WTC11 (cell line): ENCODE results near the gene BMPER. TPM values are rescaled to one million over a fixed set of nuclear protein-coding genes. Genes with fewer than 3 reads are reported as not detected.
A peak's percentile ranks its signal among the peaks of the same experiment; 100 is the strongest.

Experiments used
- ATAC-seq: fragments of 200-7000 bp; cut with Tn5 transposase; 2 replicates; pipeline ENCODE4 v1.10.0; 2021; ENCODE audit warnings: mild to moderate bottlenecking, moderate library complexity
- CTCF ChIA-PET: fragments of 300-600 bp; sonication (Branson Sonifier 250); formaldehyde crosslinking; loops from one replicate; lab custom pipeline; 2021; ENCODE audit warnings: antibody characterized with exemption; lab: Charles Lee
- POLR2A ChIA-PET: fragments of 350-600 bp; sonication (Branson Sonifier 250); formaldehyde crosslinking; loops from one replicate; lab custom pipeline; 2021; ENCODE audit warnings: antibody characterized with exemption; lab: Charles Lee
- DNase-seq: peaks from one replicate; pipeline ENCODE4 v3.0.0; 2021; ENCODE audit warnings: low spot score
- H3K27ac Mint-ChIP-seq: 2 replicates; pipeline ENCODE4 v1.8.0; 2021; ENCODE audit warnings: mixed read lengths
- H3K27me3 Mint-ChIP-seq: 2 replicates; pipeline ENCODE4 v1.8.0; 2021; ENCODE audit warnings: low read depth, mild to moderate bottlenecking, moderate library complexity, mixed read lengths
- H3K36me3 Mint-ChIP-seq: 2 replicates; pipeline ENCODE4 v1.8.0; 2021; ENCODE audit warnings: mixed read lengths
- H3K4me1 Mint-ChIP-seq: 2 replicates; pipeline ENCODE4 v1.8.0; 2022; ENCODE audit warnings: mixed read lengths
- H3K4me3 Mint-ChIP-seq: 2 replicates; pipeline ENCODE4 v1.8.0; 2021; ENCODE audit warnings: mild to moderate bottlenecking, moderate library complexity, mixed read lengths
- H3K9me3 Mint-ChIP-seq: 2 replicates; pipeline ENCODE4 v1.8.0; 2021; ENCODE audit warnings: mixed read lengths
- FOXJ3 ChIP-seq: sonication (generic); formaldehyde crosslinking; IDR thresholded peaks from 2 replicates; pipeline ENCODE4 v1.9.0; 2021; ENCODE audit warnings: missing genetic modification reagents, mild to moderate bottlenecking, borderline replicate concordance
- IRF2 ChIP-seq: sonication (generic); formaldehyde crosslinking; IDR thresholded peaks from 2 replicates; pipeline ENCODE4 v1.8.0; 2022; ENCODE audit warnings: low read depth, missing genetic modification reagents, borderline replicate concordance
- JUN ChIP-seq: sonication (generic); formaldehyde crosslinking; IDR thresholded peaks from 2 replicates; pipeline ENCODE4 v1.8.0; 2023; ENCODE audit warnings: mild to moderate bottlenecking, missing genetic modification reagents
- MYBL2 ChIP-seq: sonication (generic); formaldehyde crosslinking; IDR thresholded peaks from 2 replicates; pipeline ENCODE4 v1.8.1; 2023; ENCODE audit warnings: mild to moderate bottlenecking, moderate library complexity, missing genetic modification reagents
- NR1H2 ChIP-seq: sonication (generic); formaldehyde crosslinking; IDR thresholded peaks from 2 replicates; pipeline ENCODE4 v1.9.0; 2021; ENCODE audit warnings: mild to moderate bottlenecking, moderate library complexity, missing genetic modification reagents
- SOX15 ChIP-seq: fragments of 250-450 bp; sonication (Bioruptor Pico); IDR thresholded peaks from 2 replicates; pipeline ENCODE4 v1.9.0; 2021; ENCODE audit warnings: mild to moderate bottlenecking
- TCF7 ChIP-seq: sonication (generic); formaldehyde crosslinking; IDR thresholded peaks from 2 replicates; pipeline ENCODE4 v1.8.0; 2022; ENCODE audit warnings: mild to moderate bottlenecking, low read depth, missing genetic modification reagents, moderate library complexity
- ZNF317 ChIP-seq: sonication (generic); formaldehyde crosslinking; IDR thresholded peaks from 2 replicates; pipeline ENCODE4 v1.8.1; 2023; ENCODE audit warnings: low read depth, mild to moderate bottlenecking, moderate library complexity, missing genetic modification reagents, borderline replicate concordance
- total RNA-seq: library from RNA; stranded (reverse); gene quantifications from 3 replicates; pipeline ENCODE4 v1.2.3, GENCODE V29; 2021
- TF ChIP-seq, protein P1 (sequence below): sonication (generic); formaldehyde crosslinking; IDR thresholded peaks from 2 replicates; pipeline ENCODE4 v1.8.0; 2023; ENCODE audit warnings: mild to moderate bottlenecking, missing genetic modification reagents
- TF ChIP-seq, protein P2 (sequence below): sonication (generic); formaldehyde crosslinking; IDR thresholded peaks from 2 replicates; pipeline ENCODE4 v1.8.1; 2023; ENCODE audit warnings: mild to moderate bottlenecking, moderate library complexity, missing genetic modification reagents
- TF ChIP-seq, protein P3 (sequence below): fragments of 200-600 bp; IDR thresholded peaks from 2 replicates; pipeline ENCODE4 v1.8.0; 2022; ENCODE audit warnings: antibody characterized with exemption
- TF ChIP-seq, protein P4 (sequence below): sonication (generic); formaldehyde crosslinking; IDR thresholded peaks from 2 replicates; pipeline ENCODE4 v1.8.0; 2023; ENCODE audit warnings: missing genetic modification reagents, mild to moderate bottlenecking, borderline replicate concordance
- TF ChIP-seq, protein P5 (sequence below): fragments of 250-450 bp; sonication (Bioruptor Pico); IDR thresholded peaks from 2 replicates; pipeline ENCODE4 v1.9.0; 2021; ENCODE audit warnings: moderate library complexity, mild to moderate bottlenecking, inconsistent platforms, borderline replicate concordance

Gene BMPER
- total RNA-seq, 1 experiment from 2014 or later, result 1.9 TPM

DNA sequence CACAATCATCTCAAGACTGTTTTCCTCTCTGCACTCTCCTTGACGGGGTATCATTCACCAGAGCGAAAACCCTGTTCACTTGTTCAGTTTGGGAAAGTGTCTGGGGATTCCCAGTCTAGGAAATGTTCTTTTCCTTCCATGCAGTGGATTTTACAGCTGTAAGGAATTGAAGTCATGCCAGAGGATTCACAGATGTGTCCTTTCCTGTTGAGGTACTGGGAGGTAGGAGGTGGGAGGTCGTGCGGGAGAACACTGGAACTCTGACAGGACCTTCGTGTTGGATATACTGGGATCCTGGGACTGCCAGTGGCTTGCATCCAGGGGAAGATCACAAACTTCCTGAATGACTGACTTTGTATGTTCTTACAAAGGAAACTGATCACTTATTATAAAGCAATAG is 185.5 kb downstream of the BMPER start (continued):
- no peak for TF ChIP-seq TCF7 (CRISPR knock-in tag)
- TF ChIP-seq, protein P1, sequence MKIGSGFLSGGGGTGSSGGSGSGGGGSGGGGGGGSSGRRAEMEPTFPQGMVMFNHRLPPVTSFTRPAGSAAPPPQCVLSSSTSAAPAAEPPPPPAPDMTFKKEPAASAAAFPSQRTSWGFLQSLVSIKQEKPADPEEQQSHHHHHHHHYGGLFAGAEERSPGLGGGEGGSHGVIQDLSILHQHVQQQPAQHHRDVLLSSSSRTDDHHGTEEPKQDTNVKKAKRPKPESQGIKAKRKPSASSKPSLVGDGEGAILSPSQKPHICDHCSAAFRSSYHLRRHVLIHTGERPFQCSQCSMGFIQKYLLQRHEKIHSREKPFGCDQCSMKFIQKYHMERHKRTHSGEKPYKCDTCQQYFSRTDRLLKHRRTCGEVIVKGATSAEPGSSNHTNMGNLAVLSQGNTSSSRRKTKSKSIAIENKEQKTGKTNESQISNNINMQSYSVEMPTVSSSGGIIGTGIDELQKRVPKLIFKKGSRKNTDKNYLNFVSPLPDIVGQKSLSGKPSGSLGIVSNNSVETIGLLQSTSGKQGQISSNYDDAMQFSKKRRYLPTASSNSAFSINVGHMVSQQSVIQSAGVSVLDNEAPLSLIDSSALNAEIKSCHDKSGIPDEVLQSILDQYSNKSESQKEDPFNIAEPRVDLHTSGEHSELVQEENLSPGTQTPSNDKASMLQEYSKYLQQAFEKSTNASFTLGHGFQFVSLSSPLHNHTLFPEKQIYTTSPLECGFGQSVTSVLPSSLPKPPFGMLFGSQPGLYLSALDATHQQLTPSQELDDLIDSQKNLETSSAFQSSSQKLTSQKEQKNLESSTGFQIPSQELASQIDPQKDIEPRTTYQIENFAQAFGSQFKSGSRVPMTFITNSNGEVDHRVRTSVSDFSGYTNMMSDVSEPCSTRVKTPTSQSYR (CRISPR knock-in tag), result no peak
- no peak for TF ChIP-seq JUN (CRISPR knock-in tag)
- TF ChIP-seq NR1H2 (CRISPR knock-in tag), result no peak
- TF ChIP-seq, protein P2, sequence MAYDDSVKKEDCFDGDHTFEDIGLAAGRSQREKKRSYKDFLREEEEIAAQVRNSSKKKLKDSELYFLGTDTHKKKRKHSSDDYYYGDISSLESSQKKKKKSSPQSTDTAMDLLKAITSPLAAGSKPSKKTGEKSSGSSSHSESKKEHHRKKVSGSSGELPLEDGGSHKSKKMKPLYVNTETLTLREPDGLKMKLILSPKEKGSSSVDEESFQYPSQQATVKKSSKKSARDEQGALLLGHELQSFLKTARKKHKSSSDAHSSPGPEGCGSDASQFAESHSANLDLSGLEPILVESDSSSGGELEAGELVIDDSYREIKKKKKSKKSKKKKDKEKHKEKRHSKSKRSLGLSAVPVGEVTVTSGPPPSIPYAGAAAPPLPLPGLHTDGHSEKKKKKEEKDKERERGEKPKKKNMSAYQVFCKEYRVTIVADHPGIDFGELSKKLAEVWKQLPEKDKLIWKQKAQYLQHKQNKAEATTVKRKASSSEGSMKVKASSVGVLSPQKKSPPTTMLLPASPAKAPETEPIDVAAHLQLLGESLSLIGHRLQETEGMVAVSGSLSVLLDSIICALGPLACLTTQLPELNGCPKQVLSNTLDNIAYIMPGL (CRISPR knock-in tag), result no peak
- TF ChIP-seq, protein P3, sequence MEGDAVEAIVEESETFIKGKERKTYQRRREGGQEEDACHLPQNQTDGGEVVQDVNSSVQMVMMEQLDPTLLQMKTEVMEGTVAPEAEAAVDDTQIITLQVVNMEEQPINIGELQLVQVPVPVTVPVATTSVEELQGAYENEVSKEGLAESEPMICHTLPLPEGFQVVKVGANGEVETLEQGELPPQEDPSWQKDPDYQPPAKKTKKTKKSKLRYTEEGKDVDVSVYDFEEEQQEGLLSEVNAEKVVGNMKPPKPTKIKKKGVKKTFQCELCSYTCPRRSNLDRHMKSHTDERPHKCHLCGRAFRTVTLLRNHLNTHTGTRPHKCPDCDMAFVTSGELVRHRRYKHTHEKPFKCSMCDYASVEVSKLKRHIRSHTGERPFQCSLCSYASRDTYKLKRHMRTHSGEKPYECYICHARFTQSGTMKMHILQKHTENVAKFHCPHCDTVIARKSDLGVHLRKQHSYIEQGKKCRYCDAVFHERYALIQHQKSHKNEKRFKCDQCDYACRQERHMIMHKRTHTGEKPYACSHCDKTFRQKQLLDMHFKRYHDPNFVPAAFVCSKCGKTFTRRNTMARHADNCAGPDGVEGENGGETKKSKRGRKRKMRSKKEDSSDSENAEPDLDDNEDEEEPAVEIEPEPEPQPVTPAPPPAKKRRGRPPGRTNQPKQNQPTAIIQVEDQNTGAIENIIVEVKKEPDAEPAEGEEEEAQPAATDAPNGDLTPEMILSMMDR, result no peak
- TF ChIP-seq SOX15 (CRISPR knock-in tag), result no peak
- TF ChIP-seq ZNF317 (CRISPR knock-in tag), result no peak
- TF ChIP-seq, protein P4, sequence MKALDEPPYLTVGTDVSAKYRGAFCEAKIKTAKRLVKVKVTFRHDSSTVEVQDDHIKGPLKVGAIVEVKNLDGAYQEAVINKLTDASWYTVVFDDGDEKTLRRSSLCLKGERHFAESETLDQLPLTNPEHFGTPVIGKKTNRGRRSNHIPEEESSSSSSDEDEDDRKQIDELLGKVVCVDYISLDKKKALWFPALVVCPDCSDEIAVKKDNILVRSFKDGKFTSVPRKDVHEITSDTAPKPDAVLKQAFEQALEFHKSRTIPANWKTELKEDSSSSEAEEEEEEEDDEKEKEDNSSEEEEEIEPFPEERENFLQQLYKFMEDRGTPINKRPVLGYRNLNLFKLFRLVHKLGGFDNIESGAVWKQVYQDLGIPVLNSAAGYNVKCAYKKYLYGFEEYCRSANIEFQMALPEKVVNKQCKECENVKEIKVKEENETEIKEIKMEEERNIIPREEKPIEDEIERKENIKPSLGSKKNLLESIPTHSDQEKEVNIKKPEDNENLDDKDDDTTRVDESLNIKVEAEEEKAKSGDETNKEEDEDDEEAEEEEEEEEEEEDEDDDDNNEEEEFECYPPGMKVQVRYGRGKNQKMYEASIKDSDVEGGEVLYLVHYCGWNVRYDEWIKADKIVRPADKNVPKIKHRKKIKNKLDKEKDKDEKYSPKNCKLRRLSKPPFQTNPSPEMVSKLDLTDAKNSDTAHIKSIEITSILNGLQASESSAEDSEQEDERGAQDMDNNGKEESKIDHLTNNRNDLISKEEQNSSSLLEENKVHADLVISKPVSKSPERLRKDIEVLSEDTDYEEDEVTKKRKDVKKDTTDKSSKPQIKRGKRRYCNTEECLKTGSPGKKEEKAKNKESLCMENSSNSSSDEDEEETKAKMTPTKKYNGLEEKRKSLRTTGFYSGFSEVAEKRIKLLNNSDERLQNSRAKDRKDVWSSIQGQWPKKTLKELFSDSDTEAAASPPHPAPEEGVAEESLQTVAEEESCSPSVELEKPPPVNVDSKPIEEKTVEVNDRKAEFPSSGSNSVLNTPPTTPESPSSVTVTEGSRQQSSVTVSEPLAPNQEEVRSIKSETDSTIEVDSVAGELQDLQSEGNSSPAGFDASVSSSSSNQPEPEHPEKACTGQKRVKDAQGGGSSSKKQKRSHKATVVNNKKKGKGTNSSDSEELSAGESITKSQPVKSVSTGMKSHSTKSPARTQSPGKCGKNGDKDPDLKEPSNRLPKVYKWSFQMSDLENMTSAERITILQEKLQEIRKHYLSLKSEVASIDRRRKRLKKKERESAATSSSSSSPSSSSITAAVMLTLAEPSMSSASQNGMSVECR (CRISPR knock-in tag), result no peak
- TF ChIP-seq, protein P5, sequence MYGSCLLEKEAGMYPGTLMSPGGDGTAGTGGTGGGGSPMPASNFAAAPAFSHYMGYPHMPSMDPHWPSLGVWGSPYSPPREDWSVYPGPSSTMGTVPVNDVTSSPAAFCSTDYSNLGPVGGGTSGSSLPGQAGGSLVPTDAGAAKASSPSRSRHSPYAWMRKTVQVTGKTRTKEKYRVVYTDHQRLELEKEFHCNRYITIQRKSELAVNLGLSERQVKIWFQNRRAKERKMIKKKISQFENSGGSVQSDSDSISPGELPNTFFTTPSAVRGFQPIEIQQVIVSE, result no peak
- TF ChIP-seq MYBL2 (CRISPR knock-in tag), result no peak
- no peak for TF ChIP-seq FOXJ3 (CRISPR knock-in tag)

DNA sequence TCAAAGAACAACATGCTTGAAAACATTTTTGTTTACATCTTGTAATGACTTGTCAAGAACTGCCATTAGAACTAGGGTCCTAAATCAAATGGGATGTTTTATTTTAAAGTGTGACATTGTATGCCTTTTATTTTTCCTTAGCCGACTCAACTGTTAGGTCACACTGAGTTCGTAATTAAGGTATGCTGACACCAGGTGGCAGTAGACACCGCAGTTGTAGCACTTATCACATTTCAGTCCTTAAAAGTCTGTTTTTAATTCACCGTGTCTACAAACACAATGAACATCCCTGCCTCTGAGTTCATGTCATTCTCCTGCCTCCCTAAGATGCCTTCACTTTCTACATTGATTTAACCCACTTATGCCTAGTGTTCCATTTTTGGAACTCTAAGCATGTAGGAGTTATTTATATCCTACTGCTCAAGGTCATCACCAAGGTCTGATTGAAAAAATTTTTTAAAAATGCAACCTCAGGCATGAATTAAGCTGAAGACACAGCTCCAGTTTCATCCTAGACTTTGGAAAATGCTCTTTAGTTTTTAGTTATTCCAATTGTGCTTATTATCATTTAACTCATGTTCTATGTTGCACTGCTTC is 186.1 kb downstream of the BMPER start:
- CTCF ChIA-PET, result interaction anchor here (0.6 to 2.1 kb wide), 4 partner anchors 24 to 283 kb away, joined by 3 to 5 read pairs (median 4); no protein-coding TSS in a partner anchor
- no peaks in the 10 kb centered on the region for H3K27me3 Mint-ChIP-seq
- H3K4me3 Mint-ChIP-seq, result no peak overlapping the region
- no peaks in the 10 kb centered on the region for H3K4me1 Mint-ChIP-seq
- H3K36me3 Mint-ChIP-seq, result peaks cover 7% of the 10 kb centered on the region; the same call in 1 of the 2 replicates
- peaks cover 19% of the 10 kb centered on the region for H3K9me3 Mint-ChIP-seq
- DNase-seq, result peak; percentile 48
- TF ChIP-seq IRF2 (CRISPR knock-in tag), result no peak
- TF ChIP-seq, protein P3, result peak; percentile 57
- ATAC-seq, result peak; percentile 59
- H3K27ac Mint-ChIP-seq, result no peak overlapping the region
- POLR2A ChIA-PET, result no interaction called here
